Measurements from ENCODE around the gene LRRC10B.

The LRRC10B gene

GRCh38 chr11:61533039-61533375 lies 24.5 kb downstream of the LRRC10B start:
- no peak for DNase-seq

DNA sequence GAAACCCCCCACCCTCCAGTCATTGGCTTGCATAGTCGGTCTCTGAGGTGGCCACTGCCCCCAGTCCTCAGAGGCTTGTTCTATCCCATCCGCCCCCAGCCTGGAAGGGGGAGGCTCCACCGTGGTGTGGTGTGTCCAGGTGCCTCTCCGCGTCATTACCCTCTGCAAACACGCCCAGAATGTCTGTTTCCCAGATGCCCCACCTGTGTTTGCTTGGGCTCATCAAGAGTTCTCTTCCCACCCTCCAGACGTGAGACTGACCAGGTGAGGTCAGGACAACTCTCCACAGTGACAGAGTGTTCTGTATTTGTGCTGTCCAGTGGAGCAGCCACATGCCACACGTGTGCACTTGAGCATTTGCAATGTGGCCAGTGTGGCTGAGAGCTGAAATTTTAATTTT lies 24.9 kb downstream of the LRRC10B start:
- peak; percentile 96 for DNase-seq

DNA sequence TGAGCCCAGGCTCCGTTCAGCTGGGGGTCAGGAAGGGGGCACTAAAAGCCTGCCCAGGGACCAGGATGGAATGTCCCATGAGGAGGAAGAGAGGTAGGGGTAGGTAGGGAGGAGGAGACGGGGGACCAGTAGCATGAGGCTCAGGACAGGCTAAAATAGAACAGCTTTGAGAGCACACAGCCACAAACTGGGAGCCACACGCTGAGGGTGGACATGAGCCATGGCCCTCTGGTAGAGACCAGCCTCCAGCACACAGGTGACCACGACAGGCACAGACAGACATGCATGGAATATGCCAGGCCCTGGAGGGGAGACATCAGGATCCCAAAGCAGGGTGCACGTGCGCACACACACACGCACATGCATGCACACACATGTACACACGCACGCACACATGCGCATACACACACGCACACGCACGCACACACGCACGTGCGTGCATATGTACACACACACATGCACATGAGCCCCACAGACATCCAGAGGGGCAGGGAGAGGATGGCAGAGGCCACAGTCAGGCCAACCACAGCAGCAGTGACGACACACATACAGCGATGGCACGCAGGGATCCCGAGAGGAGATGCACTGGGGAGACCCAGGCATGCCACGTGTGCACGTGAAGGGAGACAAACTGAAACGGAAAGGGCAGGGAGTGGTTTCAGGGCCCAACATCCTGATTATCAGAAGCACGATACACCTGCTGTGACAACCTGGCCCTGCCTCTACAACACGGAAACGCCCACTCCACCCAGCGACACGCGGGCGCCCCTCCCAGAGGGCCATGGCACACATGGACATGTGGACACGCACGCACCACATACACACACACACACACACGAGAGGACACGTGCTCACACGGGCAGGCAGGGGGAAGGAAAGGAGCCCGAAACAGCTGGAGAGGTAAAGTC lies 25.7 kb downstream of the LRRC10B start:
- DNase-seq, result peak; percentile 61

DNA sequence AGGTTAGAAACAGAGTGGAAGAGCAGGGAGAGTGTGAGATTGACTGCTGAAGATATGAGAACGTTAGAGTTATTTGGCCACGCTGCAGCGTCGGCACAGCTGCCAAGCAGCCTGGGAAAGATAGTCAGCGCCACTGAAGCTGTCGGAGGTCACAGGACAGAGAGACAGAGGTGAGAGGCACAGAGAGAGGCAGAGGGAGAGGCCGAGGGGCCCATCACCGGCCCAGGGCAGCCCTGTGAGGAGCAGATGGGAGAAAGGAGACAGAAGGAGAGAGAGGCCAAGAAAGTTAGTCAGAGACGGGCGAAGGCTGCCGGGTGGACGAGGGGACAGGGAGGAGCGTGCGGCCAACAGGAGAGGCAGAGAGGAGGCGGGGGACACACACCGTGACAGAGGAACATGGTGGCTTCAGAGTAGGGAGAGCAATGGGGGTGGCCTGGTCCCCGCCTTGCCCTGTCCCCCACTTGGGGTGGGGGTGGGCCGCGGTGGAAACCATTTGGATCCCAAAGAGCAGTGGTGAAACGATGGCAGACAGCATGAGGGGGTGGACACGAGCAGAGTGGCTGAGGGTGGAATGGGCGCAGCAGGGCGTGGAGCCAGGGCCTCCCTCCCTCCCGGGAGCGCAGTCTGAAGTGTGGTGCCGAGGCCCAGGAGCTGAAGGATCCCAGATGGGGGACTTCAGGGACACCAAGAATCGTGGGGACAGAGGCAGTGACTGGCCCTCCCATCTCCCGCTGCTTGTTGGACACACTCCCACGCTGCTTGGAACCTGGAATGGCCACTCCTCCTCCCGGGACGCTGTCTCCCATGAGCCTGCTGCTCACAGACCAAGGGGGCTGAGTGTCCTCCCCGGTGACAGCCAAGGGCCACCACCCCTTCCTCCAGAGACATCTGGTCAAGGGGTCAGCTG lies 26.6 kb downstream of the LRRC10B start:
- no peak for DNase-seq

- DNase-seq, result no peak
Measured at GRCh38 chr11:61535998-61536675, 27.6 kb downstream of the LRRC10B start.

DNA sequence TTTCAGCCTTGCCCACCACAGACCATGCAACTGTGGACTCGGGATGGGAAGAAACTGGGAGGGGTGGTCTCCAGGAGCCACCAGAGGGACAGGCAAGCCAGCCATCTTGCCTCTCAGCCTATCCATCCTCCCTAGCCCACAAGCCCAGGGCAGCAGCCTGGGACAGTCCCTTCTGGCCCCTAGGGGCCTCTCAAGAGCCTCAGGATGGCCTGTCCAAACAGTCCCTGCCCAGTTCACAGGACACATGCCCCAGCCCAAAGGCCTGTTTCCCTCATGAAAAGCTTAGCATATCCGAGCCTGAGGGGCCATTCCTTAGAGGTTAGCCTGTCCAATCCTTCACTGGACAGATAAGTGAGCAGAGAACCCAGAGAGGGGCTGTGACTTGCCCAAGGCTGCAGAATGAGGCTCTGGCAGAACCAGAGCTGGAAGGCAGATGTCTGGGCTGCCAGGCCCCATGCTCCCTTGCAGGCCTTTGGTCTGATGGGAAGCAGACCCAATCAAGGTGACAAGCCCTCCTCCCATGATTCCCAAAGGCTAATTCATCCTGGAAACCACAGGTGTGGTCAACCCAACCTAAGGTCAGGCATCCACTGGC lies 28.2 kb downstream of the LRRC10B start:
- DNase-seq, result no peak

DNA sequence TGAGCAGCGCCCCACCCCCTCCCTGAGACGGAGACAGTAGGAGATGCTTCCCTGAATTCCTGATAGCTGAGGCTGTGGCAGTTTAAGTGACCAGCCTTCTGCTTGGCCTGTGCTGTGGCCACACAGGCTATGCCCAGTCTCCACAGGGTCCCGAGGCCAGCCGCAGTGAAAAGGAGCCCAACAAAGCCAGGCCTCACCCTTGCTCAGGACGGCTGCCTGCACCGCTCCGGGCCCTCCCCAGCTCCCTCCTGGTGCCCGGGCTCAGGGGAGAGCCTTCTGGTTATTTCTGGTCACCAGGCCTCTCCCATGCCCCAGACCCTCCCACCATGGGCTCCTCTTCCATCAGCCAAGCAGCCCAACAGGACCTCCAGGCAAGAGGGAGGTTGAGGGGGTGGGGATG lies 28.8 kb downstream of the LRRC10B start:
- DNase-seq, result no peak

- no peak for DNase-seq
Measured at GRCh38 chr11:61538636-61538961, 30.1 kb downstream of the LRRC10B start.

DNA sequence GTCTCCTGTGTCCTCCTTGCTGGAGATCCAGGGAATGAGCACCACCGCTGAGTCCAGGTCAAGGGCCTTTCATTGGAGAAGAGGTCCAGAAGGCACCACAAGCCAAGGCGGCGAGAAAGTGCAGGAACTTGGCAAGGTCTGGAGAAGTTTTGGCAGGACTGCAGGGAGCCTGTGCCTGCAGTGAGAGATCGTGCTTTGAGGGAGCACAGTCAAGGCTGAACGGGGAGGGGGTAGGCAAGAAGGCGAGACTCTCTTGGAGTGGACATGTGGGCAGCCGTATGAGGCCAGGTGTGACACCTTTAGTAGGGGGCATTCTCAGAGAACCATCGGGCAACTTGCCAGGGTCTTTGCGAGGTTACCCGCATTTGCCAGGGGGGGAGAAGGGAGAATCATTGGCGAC lies 30.5 kb downstream of the LRRC10B start:
- DNase-seq, result no peak

DNA sequence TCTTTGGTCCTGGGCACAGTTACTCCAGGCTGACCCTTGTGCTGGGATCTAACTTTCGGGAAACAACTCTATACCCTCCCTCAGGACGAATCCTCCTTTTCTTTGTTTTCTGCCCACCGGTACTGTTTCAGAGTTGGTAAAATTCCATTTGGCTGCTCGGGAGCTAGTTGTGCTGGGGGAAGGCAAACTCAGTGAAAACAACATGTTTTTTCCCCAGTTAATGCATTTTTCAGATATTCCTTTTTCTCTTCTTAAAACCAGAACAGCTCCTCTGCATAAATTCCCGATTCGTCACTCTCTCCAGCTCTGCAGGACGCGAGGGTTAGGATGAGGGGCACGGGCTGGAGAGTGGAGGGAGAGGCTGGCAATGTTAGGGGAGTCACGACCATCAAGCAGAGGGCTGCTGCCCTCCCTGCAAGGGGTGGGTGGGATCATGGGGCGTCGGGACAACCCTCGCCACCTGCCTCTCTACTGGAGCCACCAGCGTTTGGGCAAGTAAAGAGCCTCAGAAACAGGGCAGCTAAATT lies 31.3 kb downstream of the LRRC10B start:
- DNase-seq, result no peak

- DNase-seq, result no peak
Measured at GRCh38 chr11:61540528-61540927, 32.0 kb downstream of the LRRC10B start.

- no peak for DNase-seq
Measured at GRCh38 chr11:61541598-61541997, 33.0 kb downstream of the LRRC10B start.

- no peak for DNase-seq
Measured at GRCh38 chr11:61542024-61542461, 33.5 kb downstream of the LRRC10B start.

DNA sequence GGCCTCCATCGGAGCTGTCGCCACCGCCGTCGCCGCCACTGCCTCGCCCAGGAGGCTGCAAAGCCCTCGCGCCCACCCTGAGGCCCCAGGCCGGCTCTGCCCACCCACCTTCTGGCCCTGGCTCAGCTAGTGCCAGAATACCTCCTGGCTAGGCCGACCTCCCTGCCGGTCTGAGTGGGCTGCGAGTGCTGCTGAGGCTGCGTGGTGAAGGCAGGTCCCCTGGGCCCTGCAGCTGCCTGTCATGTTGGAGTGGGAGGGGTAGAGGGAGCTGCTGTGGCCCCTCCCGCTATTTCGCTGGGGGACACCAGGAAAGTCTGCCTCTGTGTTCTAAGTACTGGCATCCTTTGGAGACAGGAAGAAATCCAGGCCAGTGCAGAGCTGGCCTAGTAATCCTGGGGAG lies 34.2 kb downstream of the LRRC10B start:
- DNase-seq, result no peak

DNA sequence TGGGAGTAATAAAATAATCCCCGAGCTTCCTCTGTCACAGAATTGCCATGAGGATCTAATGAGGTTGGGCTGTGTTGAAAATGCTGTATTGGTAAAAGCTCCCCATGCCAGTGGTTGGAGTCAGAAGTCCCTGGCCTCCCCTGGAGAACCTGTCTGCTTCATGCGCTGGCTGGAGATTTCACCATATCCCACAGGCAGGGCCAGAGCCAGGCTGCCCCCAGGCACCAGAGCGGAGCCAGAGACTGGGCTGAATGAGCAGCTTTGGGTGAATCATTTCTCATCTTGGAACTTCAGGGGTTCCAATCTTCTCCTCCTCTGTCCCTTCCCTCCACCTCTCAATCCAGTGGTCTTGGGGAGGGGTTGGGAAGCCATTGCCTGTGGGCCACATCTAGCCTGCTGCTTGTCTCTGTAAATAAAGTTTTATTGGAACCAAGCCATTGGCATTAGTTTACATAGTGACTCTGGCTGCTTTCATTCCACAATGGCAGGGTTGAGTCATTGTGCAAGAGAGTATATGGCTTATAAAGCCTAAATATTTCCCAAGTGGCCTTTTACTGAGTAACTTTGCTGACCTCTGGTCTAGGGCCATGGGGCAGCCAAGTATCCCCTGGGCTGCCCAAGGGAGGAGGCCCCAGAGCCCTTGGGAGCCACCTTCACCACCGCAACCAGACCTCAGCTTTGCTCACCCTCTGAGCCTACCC lies 35.2 kb downstream of the LRRC10B start:
- peak; percentile 56 for DNase-seq

- DNase-seq, result no peak
Measured at GRCh38 chr11:61544466-61544865, 35.9 kb downstream of the LRRC10B start.

DNA sequence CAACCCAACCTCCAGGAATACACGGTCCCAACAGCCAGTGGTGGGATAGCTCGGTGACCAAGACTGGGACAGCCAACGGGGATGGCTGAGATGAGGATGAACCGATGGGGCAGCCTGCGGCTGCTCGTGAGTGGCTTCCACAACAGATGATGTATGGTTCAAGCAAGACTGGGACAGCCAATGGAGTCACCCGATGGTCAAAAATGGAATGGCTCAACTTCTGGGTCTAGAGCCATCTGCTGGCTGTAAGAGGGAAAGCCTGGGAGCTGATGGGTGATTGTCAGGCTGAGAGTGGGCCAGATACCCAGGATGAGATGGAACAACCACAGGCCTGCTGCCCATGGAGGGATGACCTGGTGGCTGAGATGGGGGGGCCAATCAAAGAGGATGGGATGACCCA lies 36.8 kb downstream of the LRRC10B start:
- no peak for DNase-seq

GRCh38 chr11:61545921-61546320 lies 37.4 kb downstream of the LRRC10B start:
- no peak for DNase-seq

DNA sequence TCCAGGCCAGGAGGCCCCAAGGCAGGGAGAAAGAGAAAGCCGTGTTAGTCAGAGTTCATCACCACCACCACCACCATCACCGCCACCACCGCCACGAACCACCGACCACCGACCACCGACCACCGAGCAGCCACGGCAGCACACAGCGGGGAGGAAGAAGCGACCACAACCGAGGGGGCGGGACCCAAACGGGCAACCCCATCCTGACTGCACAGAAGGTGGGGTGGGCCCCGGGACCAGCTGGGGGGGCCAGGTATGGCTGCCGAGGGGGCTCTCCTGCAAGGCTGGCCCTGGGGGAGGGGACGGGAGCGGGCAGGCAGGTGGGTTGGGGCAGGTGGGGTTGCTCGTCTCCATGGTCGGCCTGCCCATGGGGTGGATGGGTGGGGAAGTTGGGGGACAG lies 38.1 kb downstream of the LRRC10B start:
- no peak for DNase-seq

GRCh38 chr11:61547246-61547645 lies 38.7 kb downstream of the LRRC10B start:
- DNase-seq, result no peak

DNA sequence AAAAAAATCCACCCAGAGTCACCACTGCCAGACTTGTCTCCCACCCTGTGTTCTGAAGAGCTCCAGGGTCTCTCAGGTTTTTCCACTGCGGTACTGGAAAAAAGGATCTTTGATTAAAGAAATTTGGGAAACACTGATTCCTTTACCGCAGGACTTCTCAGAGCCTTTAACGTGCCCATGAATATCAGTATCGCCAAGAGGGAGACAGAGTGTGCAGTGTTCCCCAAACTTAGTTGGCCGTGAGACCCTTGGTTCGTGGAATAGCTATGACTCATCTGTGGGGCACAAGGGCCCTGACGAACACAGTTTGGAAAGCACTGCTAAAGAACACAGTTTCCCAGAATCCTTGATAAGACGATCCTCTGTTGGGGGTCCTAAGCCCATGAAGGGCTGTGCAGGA lies 40.6 kb downstream of the LRRC10B start:
- DNase-seq, result no peak
